Ishikawa (cell line): ENCODE measurements around the gene FRMD4B.

Experiments used
- CEBPB ChIP-seq: IDR thresholded peaks from 2 replicates; pipeline ENCODE4 v1.6.1; 2012
- CREB1 ChIP-seq: IDR thresholded peaks from 2 replicates; pipeline ENCODE4 v1.6.1; 2012; ENCODE audit warnings: low read depth
- EGR1 ChIP-seq: IDR thresholded peaks from 2 replicates; pipeline ENCODE4 v1.6.1; 2012
- EP300 ChIP-seq: IDR thresholded peaks from 2 replicates; pipeline ENCODE4 v1.6.1; 2012; ENCODE audit warnings: borderline replicate concordance
- FOXM1 ChIP-seq: IDR thresholded peaks from 2 replicates; pipeline ENCODE4 v1.6.1; 2012; ENCODE audit warnings: low read depth, borderline replicate concordance
- MAX ChIP-seq: IDR thresholded peaks from 2 replicates; pipeline ENCODE4 v1.6.1; 2012
- NFIC ChIP-seq: IDR thresholded peaks from 2 replicates; pipeline ENCODE4 v1.6.1; 2012
- RAD21 ChIP-seq: IDR thresholded peaks from 2 replicates; pipeline ENCODE4 v1.6.1; 2012; ENCODE audit warnings: low read depth
- TAF1 ChIP-seq: IDR thresholded peaks from 2 replicates; pipeline ENCODE4 v1.6.1; 2012; ENCODE audit warnings: low read depth, mild to moderate bottlenecking
- TCF12 ChIP-seq: IDR thresholded peaks from 2 replicates; pipeline ENCODE4 v1.6.1; 2012; ENCODE audit warnings: low read depth
- TEAD4 ChIP-seq: IDR thresholded peaks from 2 replicates; pipeline ENCODE4 v1.6.1; 2012
- YY1 ChIP-seq: IDR thresholded peaks from 2 replicates; pipeline ENCODE4 v1.6.1; 2012; ENCODE audit warnings: low read depth
- ZBTB7A ChIP-seq: IDR thresholded peaks from 2 replicates; pipeline ENCODE4 v1.6.1; 2012; ENCODE audit warnings: low read depth
- TF ChIP-seq, protein P1 (sequence below): IDR thresholded peaks from 2 replicates; pipeline ENCODE4 v1.6.1; 2012
- TF ChIP-seq, protein P2 (sequence below): IDR thresholded peaks from 2 replicates; pipeline ENCODE4 v1.6.1; 2012; ENCODE audit warnings: low read depth, mild to moderate bottlenecking

The FRMD4B gene

GRCh38 chr3:69353088-69353478, 32.8 kb downstream of the FRMD4B start:
- TF ChIP-seq FOXM1 = no peak
- TF ChIP-seq NFIC = no peak
- no peak for TF ChIP-seq EGR1
- TF ChIP-seq CEBPB = no peak
- TF ChIP-seq TAF1 = no peak
- no peak for TF ChIP-seq EP300
- no peak for TF ChIP-seq TCF12
- TF ChIP-seq, protein P1, sequence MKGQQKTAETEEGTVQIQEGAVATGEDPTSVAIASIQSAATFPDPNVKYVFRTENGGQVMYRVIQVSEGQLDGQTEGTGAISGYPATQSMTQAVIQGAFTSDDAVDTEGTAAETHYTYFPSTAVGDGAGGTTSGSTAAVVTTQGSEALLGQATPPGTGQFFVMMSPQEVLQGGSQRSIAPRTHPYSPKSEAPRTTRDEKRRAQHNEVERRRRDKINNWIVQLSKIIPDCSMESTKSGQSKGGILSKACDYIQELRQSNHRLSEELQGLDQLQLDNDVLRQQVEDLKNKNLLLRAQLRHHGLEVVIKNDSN = no peak
- TF ChIP-seq TEAD4 = no peak
- no peak for TF ChIP-seq YY1
- TF ChIP-seq CREB1 = no peak
- TF ChIP-seq RAD21 = no peak
- TF ChIP-seq, protein P2, sequence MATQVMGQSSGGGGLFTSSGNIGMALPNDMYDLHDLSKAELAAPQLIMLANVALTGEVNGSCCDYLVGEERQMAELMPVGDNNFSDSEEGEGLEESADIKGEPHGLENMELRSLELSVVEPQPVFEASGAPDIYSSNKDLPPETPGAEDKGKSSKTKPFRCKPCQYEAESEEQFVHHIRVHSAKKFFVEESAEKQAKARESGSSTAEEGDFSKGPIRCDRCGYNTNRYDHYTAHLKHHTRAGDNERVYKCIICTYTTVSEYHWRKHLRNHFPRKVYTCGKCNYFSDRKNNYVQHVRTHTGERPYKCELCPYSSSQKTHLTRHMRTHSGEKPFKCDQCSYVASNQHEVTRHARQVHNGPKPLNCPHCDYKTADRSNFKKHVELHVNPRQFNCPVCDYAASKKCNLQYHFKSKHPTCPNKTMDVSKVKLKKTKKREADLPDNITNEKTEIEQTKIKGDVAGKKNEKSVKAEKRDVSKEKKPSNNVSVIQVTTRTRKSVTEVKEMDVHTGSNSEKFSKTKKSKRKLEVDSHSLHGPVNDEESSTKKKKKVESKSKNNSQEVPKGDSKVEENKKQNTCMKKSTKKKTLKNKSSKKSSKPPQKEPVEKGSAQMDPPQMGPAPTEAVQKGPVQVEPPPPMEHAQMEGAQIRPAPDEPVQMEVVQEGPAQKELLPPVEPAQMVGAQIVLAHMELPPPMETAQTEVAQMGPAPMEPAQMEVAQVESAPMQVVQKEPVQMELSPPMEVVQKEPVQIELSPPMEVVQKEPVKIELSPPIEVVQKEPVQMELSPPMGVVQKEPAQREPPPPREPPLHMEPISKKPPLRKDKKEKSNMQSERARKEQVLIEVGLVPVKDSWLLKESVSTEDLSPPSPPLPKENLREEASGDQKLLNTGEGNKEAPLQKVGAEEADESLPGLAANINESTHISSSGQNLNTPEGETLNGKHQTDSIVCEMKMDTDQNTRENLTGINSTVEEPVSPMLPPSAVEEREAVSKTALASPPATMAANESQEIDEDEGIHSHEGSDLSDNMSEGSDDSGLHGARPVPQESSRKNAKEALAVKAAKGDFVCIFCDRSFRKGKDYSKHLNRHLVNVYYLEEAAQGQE = no peak

GRCh38 chr3:69352305-69353087, 33.4 kb downstream of the FRMD4B start:
- TF ChIP-seq, protein P2 = no peak
- TF ChIP-seq RAD21 = no peak
- no peak for TF ChIP-seq TCF12
- TF ChIP-seq FOXM1 = no peak

GRCh38 chr3:69343875-69344274, 42.0 kb downstream of the FRMD4B start:
- no peak for TF ChIP-seq MAX
- TF ChIP-seq, protein P2 = no peak
- TF ChIP-seq TEAD4 = no peak
- TF ChIP-seq EGR1 = no peak
- TF ChIP-seq FOXM1 = no peak

DNA sequence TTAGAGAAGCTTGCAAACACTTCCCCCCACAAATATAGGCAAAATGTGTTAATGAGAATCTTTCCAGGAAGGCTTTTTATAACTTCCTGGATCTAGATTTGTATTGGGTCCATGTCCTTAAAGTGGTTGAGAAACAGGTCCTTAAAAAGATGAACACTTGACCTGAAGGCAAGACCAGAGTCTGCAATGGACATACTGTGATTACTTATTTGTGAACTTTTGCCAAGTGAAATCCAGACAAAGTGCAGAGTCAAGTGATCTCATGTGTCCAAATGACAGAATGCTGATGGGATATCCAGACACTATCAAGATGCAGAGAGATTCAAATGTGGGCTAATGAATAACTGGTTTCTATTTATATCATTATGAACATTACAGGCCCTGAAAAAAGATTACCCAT, 43.8 kb downstream of the FRMD4B start:
- TF ChIP-seq ZBTB7A = no peak
- no peak for TF ChIP-seq CEBPB
- no peak for TF ChIP-seq NFIC

GRCh38 chr3:69339760-69340159, 46.1 kb downstream of the FRMD4B start:
- no peak for TF ChIP-seq EP300
- TF ChIP-seq YY1 = no peak
- no peak for TF ChIP-seq CEBPB
- TF ChIP-seq, protein P2 = no peak
- no peak for TF ChIP-seq FOXM1
- TF ChIP-seq CREB1 = no peak
- TF ChIP-seq ZBTB7A = no peak
- TF ChIP-seq NFIC = no peak
- no peak for TF ChIP-seq TEAD4
